NT2/D1 (cell line): ENCODE results near the gene LRIG3.

Experiments
- SUZ12 ChIP-seq: IDR thresholded peaks from 2 replicates; pipeline ENCODE4 v1.6.1; 2011; ENCODE audit not compliant: insufficient read length, insufficient read depth; ENCODE audit errors: extremely low read depth
- YY1 ChIP-seq: IDR thresholded peaks from 2 replicates; pipeline ENCODE4 v1.6.1; 2011; ENCODE audit not compliant: insufficient read length, insufficient read depth
- ZNF274 ChIP-seq: IDR thresholded peaks from 2 replicates; pipeline ENCODE4 v1.6.1; 2011; ENCODE audit warnings: mild to moderate bottlenecking, low read depth, low read length

DNA sequence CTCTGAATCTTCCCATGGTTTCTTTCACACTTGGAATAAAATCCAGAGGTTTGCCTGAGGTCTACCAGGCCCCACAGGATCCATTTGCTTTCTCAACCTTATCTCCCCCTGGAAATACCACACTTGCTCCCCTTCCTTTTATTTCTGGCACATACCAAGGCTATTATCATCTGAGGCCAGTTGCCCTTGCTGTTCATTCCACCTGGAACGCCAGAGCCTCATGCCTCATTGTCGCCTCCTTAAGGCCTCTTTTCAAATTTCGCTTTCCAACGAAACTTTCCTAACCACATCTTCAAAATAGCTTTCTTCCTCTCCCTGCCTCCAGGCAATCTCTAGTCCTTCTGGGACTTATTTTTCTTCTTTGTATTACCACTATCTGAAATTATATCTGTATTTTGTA, 11.2 kb upstream of the LRIG3 start:
- TF ChIP-seq YY1 (no peak), ZNF274 (no peak), SUZ12 (no peak)
